CD4-positive, alpha-beta T cell treated with Interleukin-2 at 100 ng/mL for 4 hours (primary cell): ENCODE measurements around the gene MRPL55.
A peak's percentile ranks its signal among the peaks of the same experiment; 100 is the strongest.

Experiments used
- DNase-seq: peaks from one replicate; pipeline ENCODE4 v3.0.0-alpha.2; 2020; ENCODE audit warnings: low spot score

MRPL55 gene

GRCh38 chr1:228109073-228109961 lies at the start of gene MRPL55:
Gene MRPL55, minus strand, starts transcription at chr1:228109299. Its CDS starts 1,039 bp downstream, at chr1:228108260.
- peak; percentile 98 for DNase-seq

- DNase-seq, result no peak
Measured at GRCh38 chr1:228158151-228159007, 49.3 kb upstream of the MRPL55 start.

DNA sequence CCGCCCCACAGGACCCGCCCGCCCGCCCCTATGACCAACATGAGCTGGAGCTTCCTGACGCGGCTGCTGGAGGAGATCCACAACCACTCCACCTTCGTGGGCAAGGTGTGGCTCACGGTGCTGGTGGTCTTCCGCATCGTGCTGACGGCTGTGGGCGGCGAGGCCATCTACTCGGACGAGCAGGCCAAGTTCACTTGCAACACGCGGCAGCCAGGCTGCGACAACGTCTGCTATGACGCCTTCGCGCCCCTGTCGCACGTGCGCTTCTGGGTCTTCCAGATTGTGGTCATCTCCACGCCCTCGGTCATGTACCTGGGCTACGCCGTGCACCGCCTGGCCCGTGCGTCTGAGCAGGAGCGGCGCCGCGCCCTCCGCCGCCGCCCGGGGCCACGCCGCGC lies 48.6 kb upstream of the MRPL55 start:
- no peak for DNase-seq

- DNase-seq, result no peak
Measured at GRCh38 chr1:228156941-228157728, 48.0 kb upstream of the MRPL55 start.

DNA sequence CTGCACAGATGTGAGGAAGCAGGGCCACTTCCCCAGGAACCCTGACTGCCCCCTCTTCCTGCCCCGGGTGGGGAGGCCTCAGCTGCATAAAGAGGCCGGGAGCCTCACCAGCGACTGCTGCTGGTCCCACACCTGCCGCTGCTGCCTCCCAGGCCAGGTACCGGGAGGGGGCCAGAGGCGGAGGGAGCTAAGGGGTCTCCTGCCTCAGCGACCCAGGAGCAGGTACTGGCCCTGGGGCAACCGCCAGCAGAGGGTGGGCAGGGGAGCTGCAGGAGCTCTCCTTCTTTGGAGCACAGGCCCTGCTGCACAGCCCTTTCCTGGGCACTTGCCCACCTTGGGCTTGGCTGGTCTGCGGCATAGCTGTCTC lies 47.4 kb upstream of the MRPL55 start:
- no peak for DNase-seq

GRCh38 chr1:228155596-228156514 lies 46.8 kb upstream of the MRPL55 start:
- no peak for DNase-seq

GRCh38 chr1:228154670-228155571 lies 45.8 kb upstream of the MRPL55 start:
- DNase-seq, result no peak

- DNase-seq, result no peak
Measured at GRCh38 chr1:228154021-228154669, 45.0 kb upstream of the MRPL55 start.

GRCh38 chr1:228152918-228153258 lies 43.8 kb upstream of the MRPL55 start:
- DNase-seq, result no peak

- no peak for DNase-seq
Measured at GRCh38 chr1:228152097-228152917, 43.2 kb upstream of the MRPL55 start.

GRCh38 chr1:228151180-228151925 lies 42.3 kb upstream of the MRPL55 start:
- no peak for DNase-seq

DNA sequence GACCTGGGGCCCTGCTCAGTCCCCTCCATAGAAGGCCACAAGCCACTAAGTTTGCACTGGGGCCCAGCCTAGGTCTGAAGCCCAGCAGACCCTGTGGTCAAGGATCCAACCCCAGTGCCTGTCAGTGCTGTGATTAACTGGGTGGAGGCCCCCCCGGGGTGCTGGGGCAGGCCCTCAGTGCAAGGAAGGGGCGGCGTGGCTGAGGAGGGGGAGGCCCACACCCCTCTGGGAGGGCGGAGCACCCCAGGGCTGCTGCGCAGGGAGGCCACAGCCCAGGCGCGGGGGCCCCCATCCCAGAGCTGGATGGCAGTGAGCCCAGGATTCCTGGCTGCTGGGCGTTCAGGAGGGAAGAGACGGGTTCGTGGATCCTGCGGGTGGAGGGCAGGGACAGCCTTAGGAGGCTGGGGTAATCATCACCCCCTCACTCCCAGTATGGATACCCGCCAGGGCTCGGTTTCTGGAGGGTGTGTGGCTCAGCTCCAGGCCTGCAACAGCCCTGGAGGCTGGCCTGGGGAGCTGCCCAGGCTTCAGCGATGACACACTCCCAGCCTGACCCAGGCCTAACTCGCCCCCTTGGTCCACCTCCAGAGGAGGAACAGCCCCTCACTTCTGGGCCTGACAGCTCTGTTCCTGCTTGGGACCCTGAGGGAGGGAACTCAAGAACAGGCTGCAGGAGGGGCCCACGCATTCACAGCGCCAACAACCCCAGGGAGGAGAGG lies 41.5 kb upstream of the MRPL55 start:
- DNase-seq, result no peak

DNA sequence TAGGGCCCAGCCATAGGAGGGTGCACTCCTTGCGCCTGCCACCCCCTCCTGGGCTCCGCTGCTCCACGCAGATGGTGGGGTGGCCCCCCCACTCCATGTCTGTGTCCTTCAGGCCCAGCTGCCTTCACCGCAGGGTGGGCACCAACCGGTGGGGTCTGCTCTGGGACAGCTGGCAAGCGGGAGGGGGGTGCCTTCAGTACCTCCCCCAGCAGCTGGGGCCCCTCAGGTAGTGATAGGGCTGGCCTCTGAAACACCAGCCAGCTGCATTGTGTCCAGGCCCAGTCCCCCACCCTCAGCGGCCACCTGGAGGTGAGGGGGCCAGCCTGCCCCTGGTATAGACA lies 41.0 kb upstream of the MRPL55 start:
- DNase-seq, result no peak

DNA sequence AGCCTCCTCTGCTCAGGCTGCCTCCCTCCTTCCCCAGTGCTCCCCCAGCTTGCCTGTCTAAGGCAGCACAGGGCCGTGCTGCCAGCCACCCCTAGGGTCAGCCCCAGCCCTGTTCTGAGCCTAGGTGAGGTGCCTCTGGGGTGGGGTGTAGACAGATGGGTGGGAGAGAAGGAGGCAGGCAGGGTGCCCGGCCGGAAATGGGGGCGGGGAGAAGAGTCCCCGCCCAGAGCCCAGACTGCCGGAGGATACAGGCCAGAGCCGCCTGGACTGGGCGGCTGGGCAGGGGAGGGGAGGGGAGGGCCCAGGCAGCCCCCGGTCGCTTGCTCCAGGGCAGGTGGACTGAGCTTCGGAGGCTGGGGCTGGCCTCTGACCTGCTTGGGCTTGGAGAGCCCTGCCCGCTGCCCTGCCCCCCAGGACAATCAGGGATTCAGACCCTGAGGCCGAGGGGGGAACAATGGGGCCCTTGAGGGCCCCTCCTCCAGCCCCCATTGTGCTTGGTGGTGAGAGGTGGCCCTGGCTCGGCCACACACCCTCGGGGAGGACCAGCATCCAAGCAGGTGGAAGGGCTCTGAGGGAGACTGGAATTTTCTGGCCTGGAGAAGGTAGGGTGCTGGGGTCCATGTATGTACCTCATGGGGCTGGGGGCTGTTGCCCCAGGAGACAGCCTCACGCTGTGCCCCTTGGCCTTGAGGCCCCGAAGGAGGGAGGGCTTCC lies 40.5 kb upstream of the MRPL55 start, which contains the start of gene GJC2:
TSS of gene GJC2 (plus strand) at position 525 of the 714 bp plus-strand sequence. CDS start 7,829 bp downstream, outside the sequence.
- no peak for DNase-seq

- DNase-seq, result no peak
Measured at GRCh38 chr1:228148935-228149405, 39.9 kb upstream of the MRPL55 start.

DNA sequence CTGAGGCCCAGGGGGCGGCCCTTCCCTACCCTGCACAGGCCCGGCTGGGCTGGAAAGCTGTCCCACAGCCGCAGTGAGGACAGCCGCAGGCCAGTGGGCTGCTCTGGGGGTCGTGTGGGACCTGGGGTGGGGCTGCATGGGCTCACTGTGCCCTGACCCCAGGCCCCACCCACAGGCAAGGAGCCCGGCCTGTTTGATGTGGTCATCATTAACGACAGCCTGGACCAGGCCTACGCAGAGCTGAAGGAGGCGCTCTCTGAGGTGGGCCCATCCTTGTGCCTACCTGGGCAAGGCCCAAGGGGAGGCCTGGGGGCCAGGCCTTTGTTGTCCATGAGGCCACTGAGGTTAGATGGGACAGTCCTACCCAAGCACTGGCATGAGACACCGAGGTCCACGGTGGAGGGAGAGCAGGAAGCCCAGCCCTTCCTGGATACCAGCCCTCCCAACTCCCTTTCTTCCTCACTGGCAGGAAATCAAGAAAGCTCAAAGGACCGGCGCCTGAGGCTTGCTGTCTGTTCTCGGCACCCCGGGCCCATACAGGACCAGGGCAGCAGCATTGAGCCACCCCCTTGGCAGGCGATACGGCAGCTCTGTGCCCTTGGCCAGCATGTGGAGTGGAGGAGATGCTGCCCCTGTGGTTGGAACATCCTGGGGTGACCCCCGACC lies 39.2 kb upstream of the MRPL55 start:
- DNase-seq, result no peak
